RKO (cell line): ENCODE results near the gene APPBP2.
"Not testable (repeated sequence)": the region's sequence is repeated elsewhere in the genome, so short reads cannot be mapped to it uniquely, and the experiment has no call there.

Source experiments
- DNase-seq: peaks from one replicate; pipeline ENCODE4 v3.0.0-alpha.2; 2016; ENCODE audit warnings: low spot score

The APPBP2 gene

DNA sequence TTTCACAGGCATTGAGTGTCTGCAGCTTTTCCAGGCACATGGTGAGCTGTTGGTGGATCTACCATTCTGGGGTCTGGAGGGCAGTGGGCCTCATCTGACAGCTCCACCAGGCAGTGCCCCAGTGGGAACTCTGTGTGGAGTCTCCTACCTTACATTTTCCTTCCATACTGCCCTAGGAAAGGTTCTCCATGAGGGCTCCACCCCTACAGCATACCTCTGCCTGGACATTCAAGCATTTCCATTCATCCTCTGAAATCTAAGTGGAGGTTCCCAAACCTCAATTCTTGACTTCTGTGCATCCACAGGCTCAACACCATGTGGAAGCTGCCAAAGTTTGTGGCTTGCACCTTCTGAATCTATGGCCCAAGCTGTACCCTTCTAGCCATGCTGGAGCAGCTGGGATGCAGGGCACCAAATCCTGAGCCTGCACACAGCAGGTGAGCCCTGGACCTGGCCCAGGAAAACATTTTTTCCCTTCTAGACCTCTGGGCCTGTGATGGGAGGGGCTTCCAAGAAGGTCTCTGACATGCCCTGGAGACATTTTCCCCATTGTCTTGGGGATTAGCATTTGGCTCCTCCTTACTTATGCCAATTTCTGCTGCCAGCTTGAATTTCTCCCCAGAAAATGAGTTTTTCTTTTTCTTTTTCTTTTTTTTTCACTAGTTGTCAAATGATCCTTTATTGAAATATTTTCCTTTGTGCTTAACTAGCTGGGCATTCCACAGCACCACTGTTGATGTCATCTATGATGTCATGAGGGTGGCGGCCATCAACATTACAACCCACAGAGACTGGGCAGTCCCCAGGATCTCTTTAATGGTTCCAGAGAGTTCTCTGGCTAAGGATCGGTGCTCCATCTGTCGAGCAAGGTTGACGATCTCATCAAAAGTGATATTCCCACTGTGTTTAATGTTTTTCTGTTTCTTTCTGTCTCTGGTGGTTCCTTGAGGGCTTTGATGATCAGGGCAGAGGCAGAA lies 92.7 kb downstream of the APPBP2 start:
- not testable (repeated sequence) for DNase-seq

- not testable (repeated sequence) for DNase-seq
Observed at GRCh38 chr17:60430561-60430960, 95.5 kb downstream of the APPBP2 start.

GRCh38 chr17:60428491-60428890 lies 97.6 kb downstream of the APPBP2 start:
- DNase-seq = not testable (repeated sequence)

GRCh38 chr17:60426596-60426995 lies 99.4 kb downstream of the APPBP2 start:
- no peak for DNase-seq

DNA sequence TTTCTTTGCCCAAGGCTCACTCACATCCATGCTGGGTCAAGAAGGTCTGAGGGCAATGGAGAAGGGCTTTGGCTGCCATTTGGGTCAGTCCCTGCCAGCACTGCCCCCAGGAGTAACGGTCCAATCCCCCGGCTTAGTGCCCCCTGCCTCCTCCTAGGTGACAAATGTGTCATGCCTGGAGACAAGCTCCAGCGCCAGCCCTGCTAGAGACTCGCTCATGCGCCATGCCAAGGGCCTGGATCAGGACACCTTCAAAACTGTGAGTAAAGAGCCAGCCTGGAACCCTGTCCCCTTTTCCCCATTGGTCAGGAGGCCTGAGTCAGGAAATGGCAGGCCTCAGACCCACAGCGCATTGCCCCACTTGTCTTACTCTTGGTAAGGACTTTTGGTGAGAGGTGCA lies 100.4 kb downstream of the APPBP2 start:
- no peak for DNase-seq

DNA sequence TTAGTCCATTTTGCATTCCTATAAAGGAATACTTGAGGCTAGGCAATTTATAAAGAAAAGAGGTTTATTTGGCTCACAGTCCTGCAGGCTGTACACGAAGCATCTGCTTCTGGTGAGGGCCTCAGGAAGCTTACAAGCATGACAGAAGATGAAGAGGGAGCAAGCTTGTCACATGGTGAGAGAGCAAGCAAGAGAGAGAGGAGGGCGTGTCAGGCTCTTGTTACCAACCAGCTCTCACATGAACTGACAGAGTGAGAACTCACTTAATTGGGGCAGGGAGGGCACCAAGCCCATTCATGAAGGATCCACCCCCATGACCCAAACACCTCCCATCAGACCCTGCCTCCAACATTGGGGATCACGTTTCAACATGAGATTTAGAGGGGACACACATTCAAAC lies 102.2 kb downstream of the APPBP2 start:
- DNase-seq = no peak

DNA sequence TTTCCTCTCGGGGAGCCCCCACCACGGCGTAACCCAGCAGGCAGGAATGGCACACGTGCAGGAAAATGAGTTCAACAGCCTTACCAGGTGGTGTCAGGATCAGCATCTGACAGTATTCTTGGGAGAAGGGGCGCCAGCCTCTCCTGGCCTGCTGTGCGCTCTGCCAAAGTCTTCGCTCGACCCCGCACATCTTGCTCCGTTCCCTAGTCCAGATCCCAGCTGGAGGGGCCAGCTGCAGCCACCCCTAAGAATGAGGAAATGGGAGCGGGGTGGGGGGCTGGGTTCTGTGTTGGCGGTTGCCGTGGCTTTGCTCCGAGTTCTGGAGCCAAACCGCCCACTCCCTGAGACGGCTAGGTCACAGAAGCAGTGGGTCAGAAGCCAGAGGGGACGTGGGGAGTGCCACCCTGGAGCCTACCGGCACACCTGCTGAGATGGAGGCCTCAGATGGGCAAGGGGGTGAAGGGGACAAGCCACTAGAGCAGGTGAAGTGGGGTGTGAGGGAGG lies 103.8 kb downstream of the APPBP2 start, which contains the start of gene CHCT1:
Gene CHCT1 (plus strand): TSS at position 328 of the 504 bp plus-strand sequence. CDS start 104 bp downstream, at position 432.
- no peak for DNase-seq

GRCh38 chr17:60421273-60422161 lies 104.5 kb downstream of the APPBP2 start:
- no peak for DNase-seq

- DNase-seq = not testable (repeated sequence)
Observed at GRCh38 chr17:60419875-60420274, 106.2 kb downstream of the APPBP2 start.

DNA sequence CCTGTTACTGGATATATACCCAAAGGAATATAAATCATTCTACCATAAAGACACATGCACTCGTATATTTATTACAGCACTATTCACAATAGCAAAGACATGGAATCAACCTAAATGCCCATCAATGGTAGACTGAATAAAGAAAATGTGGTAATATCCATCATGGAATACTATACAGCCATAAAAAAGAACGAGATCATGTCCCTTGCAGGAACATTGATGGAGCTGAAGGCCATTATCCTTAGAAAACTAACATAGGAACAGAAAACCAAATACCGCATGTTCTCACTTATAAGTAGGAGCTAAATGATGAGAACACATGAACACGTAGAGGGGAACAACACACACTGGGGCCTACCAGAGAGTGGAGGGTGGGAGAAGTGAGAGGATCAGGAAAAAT lies 107.0 kb downstream of the APPBP2 start:
- not testable (repeated sequence) for DNase-seq

DNA sequence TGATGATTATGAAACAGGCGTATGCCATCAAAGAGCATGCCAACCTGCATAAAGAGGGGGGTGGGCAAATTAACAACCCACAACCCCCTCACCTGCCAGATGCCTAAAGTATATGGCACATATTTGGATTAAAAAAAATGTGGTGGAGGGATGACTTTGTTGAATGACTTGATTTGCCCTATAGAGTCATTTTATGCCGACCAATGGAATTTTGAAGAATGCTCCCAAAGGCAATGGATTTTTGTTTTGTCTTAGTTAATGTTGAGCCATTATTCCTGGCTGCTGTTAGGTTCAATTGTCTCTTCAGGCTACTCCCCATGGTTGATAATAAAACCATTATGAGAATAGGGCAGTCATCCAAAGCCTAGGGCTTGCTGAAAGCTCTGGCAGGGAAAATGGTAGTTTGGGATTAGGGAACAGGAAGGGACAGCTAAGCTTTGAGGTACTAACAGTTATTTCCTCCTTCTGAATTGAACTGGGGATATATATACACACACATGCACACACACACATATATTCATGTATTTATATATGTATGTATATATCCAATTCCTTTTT lies 109.6 kb downstream of the APPBP2 start:
- no peak for DNase-seq

DNA sequence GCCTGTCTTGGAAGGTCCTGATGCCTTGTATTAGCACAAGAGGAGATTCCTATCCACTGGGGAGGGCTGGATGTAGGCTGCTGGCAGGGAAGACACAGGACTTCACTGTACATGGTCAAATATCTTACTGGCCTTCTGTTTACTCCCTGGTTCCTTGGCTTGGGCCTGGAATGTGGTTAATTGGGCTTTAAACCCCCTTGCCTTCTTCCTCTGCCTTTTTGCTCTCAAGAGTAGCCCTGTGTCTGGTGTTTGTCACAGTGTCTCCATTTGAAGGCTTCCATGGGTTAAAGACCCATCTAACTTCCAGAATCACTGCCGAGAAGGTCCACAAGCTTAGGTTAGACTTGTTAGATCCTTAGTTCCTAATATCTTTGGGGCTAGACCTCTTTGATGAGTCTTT lies 110.9 kb downstream of the APPBP2 start:
- DNase-seq = no peak

- no peak for DNase-seq
Observed at GRCh38 chr17:60412701-60413100, 113.3 kb downstream of the APPBP2 start.

- no peak for DNase-seq
Observed at GRCh38 chr17:60410001-60410400, 116.0 kb downstream of the APPBP2 start.

DNA sequence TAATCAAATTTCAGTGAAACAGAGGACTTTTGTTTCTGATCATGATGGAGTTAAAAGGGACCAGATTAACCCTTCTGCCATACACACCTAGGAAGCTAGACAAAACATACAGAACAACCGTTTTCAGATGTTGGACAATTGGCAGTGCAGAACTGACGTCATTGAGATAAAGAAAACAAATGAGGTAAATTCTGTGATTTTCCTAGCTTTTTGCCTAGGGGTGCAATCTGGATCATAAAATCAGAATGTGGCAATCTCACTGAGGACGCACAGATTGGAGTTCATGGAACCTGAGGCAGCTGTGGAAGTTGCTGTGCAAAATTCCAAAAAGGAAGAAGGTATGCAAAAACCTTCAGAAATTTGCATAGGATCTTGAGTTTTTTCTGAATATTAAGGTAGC lies 119.2 kb downstream of the APPBP2 start:
- DNase-seq = no peak

DNA sequence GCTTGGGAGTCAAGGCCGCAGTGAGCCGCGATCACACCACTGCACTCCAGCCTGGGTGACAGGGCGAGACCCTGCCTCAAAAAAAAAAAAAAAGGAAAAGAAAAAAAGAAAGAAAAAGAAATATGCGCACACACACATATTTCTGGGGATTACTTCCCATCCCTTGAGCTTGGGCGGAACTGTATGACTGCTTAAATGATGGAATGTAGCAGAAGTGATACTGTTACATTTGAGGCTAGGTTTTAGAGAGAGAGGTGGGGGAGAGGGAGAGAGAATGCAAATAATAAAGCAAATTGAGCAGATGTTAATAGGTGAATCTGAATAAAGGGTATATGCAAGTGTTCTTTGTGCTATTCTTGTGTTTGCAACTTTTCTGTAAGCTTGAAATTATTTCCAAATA lies 122.1 kb downstream of the APPBP2 start:
- DNase-seq = no peak

DNA sequence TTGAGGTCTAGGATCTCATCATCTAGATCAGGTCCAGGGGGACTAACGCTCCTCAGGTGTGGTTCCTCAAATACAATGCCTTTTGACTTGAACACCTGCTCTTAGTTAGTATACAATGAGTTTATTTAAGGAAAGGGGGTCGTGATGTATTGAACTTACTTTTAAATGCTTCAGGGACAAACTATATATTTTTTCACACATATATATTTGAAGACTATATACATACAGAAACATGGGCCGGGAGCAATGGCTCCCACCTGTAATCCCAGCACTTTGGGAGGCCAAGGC lies 122.6 kb downstream of the APPBP2 start:
- DNase-seq = no peak

DNA sequence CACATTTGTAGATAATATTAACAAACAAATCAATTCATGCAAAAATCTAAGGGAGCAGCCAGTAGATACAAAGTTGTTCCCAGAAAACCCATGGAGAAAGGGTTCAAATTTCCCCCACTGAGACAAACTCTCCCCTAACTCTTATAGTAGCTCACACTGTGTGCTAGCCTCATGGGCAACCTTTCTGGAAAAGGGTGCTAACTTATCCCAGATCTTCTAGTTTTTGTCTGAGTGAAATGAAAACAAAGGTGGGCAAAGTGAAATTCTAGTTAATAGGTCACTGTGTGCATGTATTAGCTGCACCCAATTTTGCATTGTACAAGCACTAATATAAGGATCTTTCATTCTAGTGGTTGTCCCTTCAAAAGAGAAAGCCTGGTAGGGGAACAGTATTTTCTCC lies 124.2 kb downstream of the APPBP2 start:
- no peak for DNase-seq

DNA sequence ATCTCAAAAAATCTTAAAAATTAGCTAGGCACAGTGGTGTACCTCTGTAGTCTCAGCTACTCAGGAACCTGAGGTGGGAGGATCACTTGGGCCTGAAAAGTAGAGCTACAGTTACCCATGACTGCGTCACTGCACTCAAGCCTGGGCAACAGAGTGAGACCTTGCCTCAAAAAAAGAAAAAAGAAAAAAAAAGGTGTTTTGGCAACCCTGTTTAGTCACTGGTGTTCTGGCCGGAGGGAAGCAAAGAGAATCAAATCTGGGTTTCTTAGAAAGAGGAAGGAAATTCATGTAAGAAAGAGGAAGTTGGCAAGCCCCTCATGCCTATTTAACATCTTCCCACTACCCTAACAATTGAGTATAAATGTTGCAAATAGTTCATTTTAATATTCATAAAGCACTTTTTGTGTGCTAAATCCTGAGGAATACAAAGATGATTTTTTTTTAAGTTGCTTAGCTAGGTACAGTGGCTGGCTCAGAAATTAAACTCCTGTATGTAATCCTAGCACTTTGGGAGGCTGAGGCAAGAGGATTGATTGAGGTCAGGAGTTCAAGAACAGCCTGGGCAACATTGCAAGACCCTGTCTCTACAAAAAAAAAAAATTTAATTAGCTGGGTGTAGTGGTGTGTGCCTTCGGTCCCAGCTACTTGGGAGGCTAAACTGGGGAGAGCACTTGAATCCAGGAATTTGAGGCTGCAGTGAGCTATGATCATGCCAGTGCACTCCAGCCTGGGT lies 127.6 kb downstream of the APPBP2 start:
- no peak for DNase-seq

GRCh38 chr17:60396412-60396811 lies 129.6 kb downstream of the APPBP2 start:
- DNase-seq = no peak

GRCh38 chr17:60395508-60396065 lies 130.5 kb downstream of the APPBP2 start:
- no peak for DNase-seq
